HG02938 (cell line): ENCODE results near the gene ENTREP3.

Source experiments
- ATAC-seq: cut with Tn5 transposase; IDR thresholded peaks from one replicate; pipeline ENCODE4 v1.9.1; 2021; ENCODE audit warnings: mild to moderate bottlenecking, moderate library complexity; ENCODE audit not compliant: unreplicated experiment

ENTREP3 gene

DNA sequence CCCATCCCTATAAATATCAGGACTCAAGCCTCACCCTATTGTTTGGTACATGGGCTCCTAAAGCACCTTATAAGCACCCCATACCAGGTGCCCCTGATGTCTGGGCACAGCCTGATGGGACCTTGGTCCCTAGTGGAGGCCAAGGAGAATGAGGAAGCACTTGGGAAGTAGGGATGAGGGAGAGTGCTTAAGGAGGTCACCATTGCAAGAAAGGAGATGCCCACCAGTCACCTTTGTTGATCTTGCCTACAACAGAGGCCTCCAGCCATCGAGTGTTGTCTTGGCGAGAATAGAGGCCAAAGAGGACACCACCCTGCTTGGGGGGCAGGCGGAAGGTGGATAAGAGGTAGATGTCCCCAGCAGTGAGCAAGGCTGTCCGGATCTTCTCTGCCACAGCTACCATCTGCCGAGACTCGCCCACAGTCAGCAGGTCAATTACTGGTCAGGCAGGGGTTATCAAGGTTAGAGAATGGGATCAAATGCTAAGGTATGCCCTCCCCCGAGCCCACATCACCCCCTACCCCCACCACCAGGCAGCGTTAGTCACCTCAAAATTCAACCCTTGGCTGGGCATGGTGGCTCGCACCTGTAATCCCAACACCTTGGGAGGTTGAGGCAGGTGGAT is 49.2 kb downstream of the ENTREP3 start:
- no peak for ATAC-seq

DNA sequence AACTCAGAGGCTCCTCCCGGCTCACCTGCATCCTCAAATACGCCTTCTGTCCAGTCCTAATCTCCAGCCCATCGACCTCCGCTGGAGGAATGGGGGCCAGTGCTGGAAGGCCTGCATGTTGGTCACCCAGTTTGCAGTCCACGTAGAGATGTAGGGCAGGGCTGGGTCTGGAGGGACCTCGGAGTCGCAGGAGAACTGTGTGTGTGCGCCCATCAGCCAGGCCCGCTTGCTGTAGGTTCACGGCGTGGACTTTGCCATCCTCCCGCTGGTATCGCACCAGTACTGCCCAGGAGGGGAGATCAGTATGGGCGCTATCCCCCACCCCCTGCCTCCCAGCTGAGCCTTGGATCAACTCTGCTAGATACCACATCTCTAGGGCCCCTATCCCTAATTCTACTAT is 50.2 kb downstream of the ENTREP3 start:
- no peak for ATAC-seq

DNA sequence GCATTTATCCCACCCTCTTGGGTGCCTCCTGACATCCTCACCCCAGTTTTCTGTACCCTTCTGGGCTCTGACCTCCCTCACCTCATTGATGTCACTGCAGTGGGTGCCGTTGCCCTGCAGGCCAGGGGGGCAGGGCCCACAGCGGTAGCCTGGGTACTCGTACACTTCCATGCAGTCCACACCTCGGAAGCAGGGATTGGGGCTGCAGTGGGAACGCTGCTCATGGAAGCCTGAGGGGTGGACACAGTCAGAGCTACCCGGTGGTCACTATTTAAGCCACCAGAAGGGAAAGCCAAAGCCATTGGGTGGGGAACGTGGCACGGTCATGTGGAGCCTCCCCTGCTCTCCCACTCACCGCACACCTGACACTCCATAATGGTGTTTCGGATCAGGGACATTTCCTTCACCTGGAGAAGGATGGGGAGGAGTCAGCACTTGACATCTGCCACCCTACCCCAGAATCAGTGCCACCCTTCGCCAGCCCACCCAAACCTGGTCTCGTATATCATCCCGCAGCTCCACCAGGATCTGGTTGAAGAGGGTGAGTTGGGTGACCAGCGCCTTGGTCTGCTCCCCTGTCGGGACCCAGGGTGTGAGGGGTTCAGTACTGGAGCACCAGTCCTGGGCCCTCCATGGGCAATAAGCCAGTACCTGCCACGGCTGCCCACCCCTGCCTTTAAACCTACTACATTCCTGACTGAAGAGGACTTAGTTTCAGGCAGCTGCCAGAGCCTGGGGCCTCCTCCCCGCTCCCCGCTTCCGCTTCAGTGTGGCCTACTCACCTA is 52.4 kb downstream of the ENTREP3 start:
- ATAC-seq, result no peak

DNA sequence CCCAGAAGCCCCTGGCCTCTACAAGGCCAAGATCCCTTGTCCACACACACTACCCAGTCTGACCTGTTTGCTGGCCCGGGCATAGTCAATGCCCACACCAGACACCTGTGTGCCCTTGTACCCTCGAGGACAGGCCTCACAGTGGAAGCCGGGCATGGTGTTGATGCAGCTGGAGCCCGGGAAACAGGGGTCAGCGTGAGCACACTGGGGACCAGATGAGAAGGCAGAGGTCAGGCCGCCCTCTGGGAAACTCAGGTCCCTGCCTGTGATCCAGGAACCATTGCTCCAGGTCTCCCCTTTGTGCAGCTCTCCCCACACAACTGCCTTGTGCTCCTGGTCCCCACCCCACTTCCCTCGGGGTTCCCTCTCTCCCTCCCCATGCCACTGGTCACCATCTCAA is 53.1 kb downstream of the ENTREP3 start:
- ATAC-seq, result no peak

DNA sequence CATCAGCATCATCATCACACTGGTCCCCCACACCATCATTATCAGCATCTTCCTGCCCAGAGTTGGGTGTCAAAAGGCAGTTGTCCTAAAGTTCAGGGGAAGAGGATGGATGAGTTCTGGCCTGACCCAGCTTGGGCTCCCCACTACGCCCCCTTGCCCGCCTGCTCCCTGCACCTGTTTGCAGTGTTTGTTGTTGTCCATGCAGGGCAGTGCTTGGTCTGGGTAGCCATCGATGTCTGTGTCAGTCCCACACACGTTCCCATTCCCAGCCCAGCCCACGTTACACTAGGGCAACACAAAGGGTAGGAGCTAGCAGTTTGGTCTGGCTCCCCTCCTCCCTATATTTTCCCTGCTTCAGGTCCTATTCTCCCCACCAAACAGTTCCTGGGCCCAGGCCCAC is 54.4 kb downstream of the ENTREP3 start:
- no peak for ATAC-seq

DNA sequence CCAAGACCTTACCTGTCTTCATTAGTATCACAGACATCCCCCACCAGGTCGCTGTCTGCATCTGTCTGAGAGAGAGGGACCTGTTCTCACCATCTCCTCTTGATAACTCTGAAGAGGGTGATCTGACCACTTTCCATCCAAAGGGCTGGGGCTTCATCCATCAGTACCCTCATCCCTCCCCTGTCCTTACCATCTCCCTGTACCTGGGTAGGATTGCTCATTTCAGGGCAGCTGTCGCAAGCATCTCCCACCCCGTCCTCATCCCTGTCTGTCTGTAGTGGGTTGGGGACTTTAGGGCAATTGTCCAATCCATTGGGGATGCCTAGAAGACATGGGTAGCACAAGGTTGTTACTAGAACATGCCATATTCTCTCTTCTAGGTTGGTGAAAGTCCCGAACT is 55.5 kb downstream of the ENTREP3 start:
- no peak for ATAC-seq

DNA sequence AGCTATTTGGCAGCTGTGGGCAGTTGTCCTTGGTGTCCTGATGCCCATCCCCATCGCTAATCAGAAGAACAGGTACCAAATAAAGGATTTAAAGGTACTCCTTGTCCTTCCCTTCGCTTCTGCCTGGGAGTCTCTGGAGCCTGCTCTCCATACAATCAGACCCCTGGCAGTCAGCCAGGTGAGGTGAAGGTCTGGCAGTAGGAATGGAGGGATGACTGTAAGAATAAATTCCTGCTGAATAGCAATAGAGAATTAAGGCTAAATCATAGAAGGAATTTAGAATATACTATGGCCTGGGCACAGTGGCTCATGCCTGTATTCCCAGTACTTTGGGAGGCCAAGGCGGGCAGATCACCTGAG is 56.8 kb downstream of the ENTREP3 start:
- ATAC-seq, result no peak

DNA sequence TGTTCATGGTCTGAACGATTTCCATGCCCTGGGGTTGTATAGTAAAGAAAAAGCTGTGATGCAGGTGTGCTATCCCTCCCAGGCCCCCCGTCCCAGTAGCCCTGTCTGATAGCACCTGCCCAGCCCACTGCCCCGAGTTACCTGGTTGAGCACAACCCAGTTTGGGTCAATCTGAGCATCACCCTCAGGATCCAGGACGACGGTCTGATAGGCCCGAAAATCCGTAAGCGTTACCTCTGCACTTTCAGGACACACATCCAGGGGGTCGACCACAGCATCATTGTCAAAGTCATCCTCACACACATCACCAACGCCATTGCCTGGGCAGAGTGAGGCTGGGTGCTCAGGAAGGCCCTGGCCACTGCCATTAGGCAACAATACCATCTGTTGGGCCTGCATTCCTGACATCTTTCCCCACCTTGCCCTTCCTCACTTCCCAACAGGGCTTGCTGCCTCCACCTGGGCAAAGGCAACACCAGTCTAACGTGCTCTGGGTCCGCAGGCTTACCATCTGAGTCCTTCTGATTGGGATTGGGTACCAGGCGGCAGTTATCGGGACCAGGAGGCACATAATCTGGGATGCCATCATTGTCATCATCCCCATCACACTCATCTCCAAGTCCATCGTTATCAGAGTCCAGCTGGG is 57.3 kb downstream of the ENTREP3 start:
- ATAC-seq, result no peak
